ENCODE results near the gene TXNL4A.

DNA sequence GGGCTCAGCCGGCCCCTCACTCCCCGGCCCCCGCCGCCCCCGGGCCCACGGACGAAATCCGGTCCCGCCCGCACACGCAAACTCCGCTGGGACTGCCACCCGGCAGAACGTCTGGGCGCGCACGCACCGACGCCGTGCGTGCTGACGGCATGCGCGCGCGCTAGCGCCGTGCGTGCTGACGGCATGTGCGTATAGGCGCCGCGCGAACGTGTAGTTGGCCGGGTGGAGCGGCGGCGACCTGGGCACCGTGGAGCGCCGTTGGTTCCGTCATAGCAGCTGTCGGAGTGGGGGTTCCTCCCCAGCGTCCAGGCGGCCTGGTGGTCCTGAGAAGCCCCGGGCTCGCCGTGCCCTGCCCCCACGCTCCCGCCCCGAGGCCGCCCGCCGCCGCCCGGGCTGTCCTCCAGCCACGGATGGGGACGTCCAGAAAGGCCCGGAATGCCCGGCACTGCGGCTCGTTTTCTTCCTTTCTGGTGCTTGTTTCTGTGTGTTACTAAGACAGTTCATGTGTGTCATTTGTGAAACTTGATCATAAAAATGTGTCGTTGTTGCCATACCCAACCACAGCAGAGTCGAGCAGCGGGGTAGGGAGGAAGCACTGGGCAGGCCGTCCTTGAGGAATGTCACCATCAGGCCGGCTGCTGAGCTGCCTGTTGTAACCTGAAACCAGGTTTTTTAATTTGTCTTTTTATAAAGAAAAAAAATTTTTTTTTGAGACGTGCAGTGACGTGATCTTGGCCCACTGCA lies at the start of gene TXNL4A:
- peak in 1 of 6 experiments; percentile 7 for TF ChIP-seq CTCF (IDR thresholded peaks at IDR 0.05)
- peak in 2 of 4 donors; percentile 70 to 95 for TF ChIP-seq POLR2A (IDR thresholded peaks at IDR 0.05)
- TF ChIP-seq POLR2AphosphoS5 (IDR thresholded peaks at IDR 0.05): peak; percentile 91 to 97
